AG09309 (cell line): ENCODE measurements around the gene ZFYVE28.

Experiments
- DNase-seq: peaks from one replicate; pipeline ENCODE4 v3.0.0-alpha.2; 2010; ENCODE audit warnings: low read depth
- H3K4me3 ChIP-seq: 2 replicates; pipeline ENCODE4 v1.5.1; 2011; ENCODE audit warnings: mild to moderate bottlenecking, low read depth, low read length, moderate library complexity; ENCODE audit not compliant: control insufficient read depth
- TF ChIP-seq, protein P1 (sequence below): IDR thresholded peaks from 2 replicates; pipeline ENCODE4 v1.5.1; 2011; ENCODE audit warnings: mild to moderate bottlenecking, low read depth, low read length, inconsistent platforms; ENCODE audit not compliant: insufficient read depth, control insufficient read depth; ENCODE audit errors: missing control alignments

Gene ZFYVE28

DNA sequence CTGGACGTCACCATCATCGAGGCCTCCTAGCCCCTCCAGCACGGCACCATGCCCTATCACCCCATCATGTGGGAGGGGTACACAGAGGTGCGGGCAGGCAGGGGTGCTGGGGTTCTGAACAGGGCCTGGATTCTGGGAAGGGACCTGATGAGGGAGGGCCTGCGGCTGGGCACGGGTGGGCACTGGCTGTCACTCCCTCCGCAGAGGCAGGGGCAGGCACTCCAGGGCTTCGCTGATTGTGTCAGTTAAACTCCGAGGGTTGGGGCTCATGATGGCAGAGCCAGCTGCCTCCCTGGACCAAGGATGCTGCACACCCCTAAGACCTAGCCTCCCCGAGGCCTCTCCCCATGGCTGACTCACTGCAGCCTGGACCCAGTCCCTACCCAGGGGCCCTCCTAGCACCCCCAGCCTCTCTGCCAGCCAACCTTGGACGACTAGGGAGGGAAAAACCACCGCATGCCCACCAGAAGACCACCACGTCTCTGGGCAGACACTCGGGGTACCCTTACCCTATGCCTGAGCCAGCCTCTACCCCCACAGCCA, 45.9 kb downstream of the ZFYVE28 start:
- TF ChIP-seq, protein P1, sequence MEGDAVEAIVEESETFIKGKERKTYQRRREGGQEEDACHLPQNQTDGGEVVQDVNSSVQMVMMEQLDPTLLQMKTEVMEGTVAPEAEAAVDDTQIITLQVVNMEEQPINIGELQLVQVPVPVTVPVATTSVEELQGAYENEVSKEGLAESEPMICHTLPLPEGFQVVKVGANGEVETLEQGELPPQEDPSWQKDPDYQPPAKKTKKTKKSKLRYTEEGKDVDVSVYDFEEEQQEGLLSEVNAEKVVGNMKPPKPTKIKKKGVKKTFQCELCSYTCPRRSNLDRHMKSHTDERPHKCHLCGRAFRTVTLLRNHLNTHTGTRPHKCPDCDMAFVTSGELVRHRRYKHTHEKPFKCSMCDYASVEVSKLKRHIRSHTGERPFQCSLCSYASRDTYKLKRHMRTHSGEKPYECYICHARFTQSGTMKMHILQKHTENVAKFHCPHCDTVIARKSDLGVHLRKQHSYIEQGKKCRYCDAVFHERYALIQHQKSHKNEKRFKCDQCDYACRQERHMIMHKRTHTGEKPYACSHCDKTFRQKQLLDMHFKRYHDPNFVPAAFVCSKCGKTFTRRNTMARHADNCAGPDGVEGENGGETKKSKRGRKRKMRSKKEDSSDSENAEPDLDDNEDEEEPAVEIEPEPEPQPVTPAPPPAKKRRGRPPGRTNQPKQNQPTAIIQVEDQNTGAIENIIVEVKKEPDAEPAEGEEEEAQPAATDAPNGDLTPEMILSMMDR = no peak
- no peak for DNase-seq
- no peak overlapping the region for H3K4me3 ChIP-seq

DNA sequence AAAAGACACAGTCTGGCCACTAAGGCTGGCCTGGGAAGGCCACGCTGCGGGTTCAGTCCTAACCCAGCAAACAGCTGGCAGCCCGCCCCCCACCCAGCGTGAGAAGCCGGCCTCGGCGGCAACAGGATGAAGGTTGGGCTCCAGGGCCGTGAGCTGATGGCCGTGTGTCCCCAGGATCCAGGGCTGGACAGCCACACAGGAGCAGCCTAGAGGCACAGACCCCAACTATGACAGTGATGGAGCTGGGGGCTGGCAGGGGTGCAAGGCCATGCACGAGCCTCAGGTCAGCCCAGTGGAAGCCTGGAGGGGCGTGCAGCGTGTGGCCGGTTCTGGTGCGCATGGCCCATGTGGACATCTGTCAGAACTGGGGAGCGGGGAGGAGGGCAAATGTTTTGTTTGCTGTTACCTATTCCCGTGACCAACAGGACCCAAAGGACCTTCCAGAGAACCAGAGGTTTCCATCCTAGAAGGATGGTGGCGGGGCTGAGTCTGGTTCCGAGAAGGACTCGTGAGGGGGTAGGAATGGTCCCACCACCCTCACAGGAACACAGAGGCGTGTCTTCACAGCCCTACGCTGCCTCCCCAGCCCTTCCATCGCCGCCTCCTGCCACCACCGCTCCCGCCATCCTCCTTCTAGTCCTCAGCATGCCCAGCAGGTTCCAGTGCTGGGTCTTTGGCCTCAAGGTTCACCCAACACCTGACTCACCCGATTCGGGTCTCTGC, 46.5 kb downstream of the ZFYVE28 start:
- no peak for DNase-seq
- no peak overlapping the region for H3K4me3 ChIP-seq
- TF ChIP-seq, protein P1 = no peak

DNA sequence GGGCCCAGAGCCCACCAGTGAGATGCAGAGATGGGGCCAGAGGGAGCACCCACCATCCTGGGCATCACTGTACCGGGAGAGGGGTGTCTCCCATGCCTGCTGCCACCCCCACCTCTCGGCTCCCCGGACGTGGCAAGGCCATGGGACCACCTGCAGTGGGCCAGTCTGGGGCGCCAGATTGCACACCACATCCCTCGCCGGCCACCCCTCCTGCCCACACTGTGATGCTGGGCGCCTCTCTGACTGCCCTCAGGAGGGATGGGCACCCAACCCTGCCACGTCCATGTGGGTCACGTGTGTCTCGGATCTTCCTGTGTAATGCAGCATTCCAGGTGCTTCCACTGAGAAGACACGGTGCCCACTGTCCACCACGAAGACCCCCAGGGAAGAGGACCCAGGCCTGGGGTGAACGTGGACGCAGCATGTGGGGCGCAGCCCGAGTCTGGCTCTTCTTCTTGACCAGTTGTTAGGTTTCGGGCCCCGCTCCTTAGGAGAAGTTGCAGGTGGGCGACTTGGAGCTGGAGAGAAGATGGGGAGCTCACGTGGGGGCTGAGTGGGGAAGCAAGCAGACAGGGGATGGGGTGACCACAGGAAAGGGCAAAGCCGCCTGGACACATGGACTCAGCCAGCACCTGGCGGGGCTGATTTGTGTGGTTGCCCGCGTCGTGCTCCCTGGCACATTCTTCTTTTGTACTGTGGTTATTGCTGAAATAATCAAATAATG, 47.7 kb downstream of the ZFYVE28 start:
- no peak overlapping the region for H3K4me3 ChIP-seq
- TF ChIP-seq, protein P1 = no peak
- no peak for DNase-seq

DNA sequence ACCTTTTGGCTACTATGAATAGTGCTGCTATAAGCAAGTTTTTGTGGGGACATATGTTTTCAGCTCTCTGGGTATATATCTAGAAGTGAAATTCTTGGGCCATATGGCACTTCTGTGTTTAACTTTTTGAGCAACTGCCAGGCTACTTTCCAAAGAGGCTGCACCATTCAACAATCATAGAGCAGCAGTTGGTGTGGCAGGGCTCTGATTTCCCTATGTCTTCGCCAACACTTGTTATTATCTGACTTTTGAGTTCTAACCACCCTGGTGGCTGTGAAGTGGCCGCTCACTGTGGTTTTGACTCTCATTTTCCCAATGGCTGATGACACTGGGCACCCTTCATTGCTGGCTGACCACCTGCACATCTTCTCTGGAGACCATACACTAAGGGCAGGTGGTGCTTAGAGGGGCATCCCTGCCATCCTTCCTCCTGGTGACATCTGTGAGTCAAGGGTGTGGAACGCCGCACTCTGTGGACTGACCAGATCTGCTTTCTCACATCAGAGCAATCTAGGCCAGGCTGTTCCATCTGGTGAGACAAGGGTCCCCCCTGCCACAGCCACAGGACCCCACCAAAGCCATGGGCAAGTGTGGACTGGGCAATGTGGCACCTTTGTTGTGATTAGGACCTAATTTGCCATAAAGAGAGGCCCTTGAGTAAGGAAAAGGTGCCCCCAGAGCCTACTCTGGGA, 49.6 kb downstream of the ZFYVE28 start:
- H3K4me3 ChIP-seq = no peak overlapping the region
- TF ChIP-seq, protein P1 = no peak
- no peak for DNase-seq

DNA sequence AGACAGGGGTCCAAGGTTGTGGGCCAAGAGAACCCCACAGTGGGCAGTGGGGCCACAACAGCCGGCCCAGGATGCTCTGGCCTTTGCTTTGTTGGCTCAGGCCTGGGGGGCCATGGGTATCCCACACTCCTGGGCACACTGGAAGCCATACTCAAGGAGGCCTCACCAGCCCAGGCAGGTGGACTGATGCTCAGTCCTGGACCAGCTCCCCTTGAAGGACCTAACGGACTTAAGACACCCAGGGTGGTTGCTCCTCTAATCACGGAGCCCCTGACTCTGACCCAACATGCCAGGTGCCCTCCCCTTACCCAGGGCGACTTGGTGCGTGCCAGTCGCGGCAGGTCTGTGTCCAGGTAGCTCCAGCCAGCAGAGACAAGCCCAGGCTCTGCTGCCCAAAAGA, 50.8 kb downstream of the ZFYVE28 start:
- TF ChIP-seq, protein P1 = no peak
- H3K4me3 ChIP-seq = no peak overlapping the region
- DNase-seq = no peak
